Mucosa of stomach (tissue), 1 donor: ENCODE measurements around the gene GDPD5.

Experiments used
- H3K27me3 ChIP-seq: one replicate; pipeline ENCODE4 v1.7.0; 2013; ENCODE audit warnings: mild to moderate bottlenecking, low read length; ENCODE audit not compliant: control insufficient read depth, insufficient read depth
- H3K36me3 ChIP-seq: one replicate; pipeline ENCODE4 v1.7.0; 2013; ENCODE audit warnings: low read length; ENCODE audit not compliant: control insufficient read depth, insufficient read depth
- H3K4me1 ChIP-seq: one replicate; pipeline ENCODE4 v1.7.0; 2013; ENCODE audit warnings: mild to moderate bottlenecking, low read length; ENCODE audit not compliant: control insufficient read depth, insufficient read depth
- H3K4me3 ChIP-seq: one replicate; pipeline ENCODE4 v1.7.0; 2013; ENCODE audit warnings: low read length
- H3K9ac ChIP-seq: one replicate; pipeline ENCODE4 v1.7.0; 2013; ENCODE audit warnings: mild to moderate bottlenecking, low read length, moderate library complexity
- H3K9me3 ChIP-seq: one replicate; pipeline ENCODE4 v1.7.0; 2013; ENCODE audit warnings: mild to moderate bottlenecking, low read length, moderate library complexity; ENCODE audit not compliant: control insufficient read depth
- donor health status: Pancreatic carcinoma.

The GDPD5 gene

GRCh38 chr11:75514596-75514995, 11.1 kb downstream of the GDPD5 start:
- Histone ChIP-seq H3K9me3 (no peaks in the 10 kb centered on the region), H3K36me3 (no peaks in the 10 kb centered on the region), H3K4me1 (no peaks in the 10 kb centered on the region), H3K4me3 (no peak overlapping the region), H3K9ac (no peak overlapping the region), H3K27me3 (no peaks in the 10 kb centered on the region)

GRCh38 chr11:75513250-75513649, 12.5 kb downstream of the GDPD5 start:
- Histone ChIP-seq H3K36me3 (no peaks in the 10 kb centered on the region), H3K9me3 (no peaks in the 10 kb centered on the region), H3K4me1 (no peaks in the 10 kb centered on the region), H3K9ac (no peak overlapping the region), H3K4me3 (no peak overlapping the region), H3K27me3 (no peaks in the 10 kb centered on the region)

GRCh38 chr11:75510723-75511019, 15.1 kb downstream of the GDPD5 start:
- Histone ChIP-seq H3K9me3 (no peaks in the 10 kb centered on the region), H3K36me3 (no peaks in the 10 kb centered on the region), H3K27me3 (no peaks in the 10 kb centered on the region), H3K4me1 (no peaks in the 10 kb centered on the region), H3K9ac (no peak overlapping the region), H3K4me3 (no peak overlapping the region)

- H3K9ac ChIP-seq = no peak overlapping the region
- no peak overlapping the region for H3K4me3 ChIP-seq
- no peaks in the 10 kb centered on the region for H3K4me1 ChIP-seq
Measured at GRCh38 chr11:75510004-75510722, 15.6 kb downstream of the GDPD5 start.

GRCh38 chr11:75509020-75509720, 16.6 kb downstream of the GDPD5 start:
- Histone ChIP-seq H3K4me3 (no peak overlapping the region), H3K4me1 (no peaks in the 10 kb centered on the region), H3K36me3 (no peaks in the 10 kb centered on the region), H3K27me3 (no peaks in the 10 kb centered on the region), H3K9ac (no peak overlapping the region), H3K9me3 (no peaks in the 10 kb centered on the region)

More at GRCh38 chr11:75510004-75510722, 15.6 kb downstream of the GDPD5 start:
- Histone ChIP-seq H3K27me3 (no peaks in the 10 kb centered on the region), H3K9me3 (no peaks in the 10 kb centered on the region), H3K36me3 (no peaks in the 10 kb centered on the region)

GRCh38 chr11:75508051-75508561, 17.6 kb downstream of the GDPD5 start:
- no peak overlapping the region for H3K9ac ChIP-seq
- no peaks in the 10 kb centered on the region for H3K9me3 ChIP-seq
- no peaks in the 10 kb centered on the region for H3K4me1 ChIP-seq
- H3K27me3 ChIP-seq = no peaks in the 10 kb centered on the region
- no peak overlapping the region for H3K4me3 ChIP-seq
- H3K36me3 ChIP-seq = no peaks in the 10 kb centered on the region

- no peaks in the 10 kb centered on the region for H3K27me3 ChIP-seq
- no peak overlapping the region for H3K9ac ChIP-seq
- H3K4me1 ChIP-seq = no peaks in the 10 kb centered on the region
- H3K4me3 ChIP-seq = no peak overlapping the region
- H3K36me3 ChIP-seq = no peaks in the 10 kb centered on the region
- H3K9me3 ChIP-seq = no peaks in the 10 kb centered on the region
Measured at GRCh38 chr11:75507571-75507970, 18.2 kb downstream of the GDPD5 start.

GRCh38 chr11:75506827-75507226, 18.9 kb downstream of the GDPD5 start:
- H3K9ac ChIP-seq = no peak overlapping the region

GRCh38 chr11:75505916-75506692, 19.6 kb downstream of the GDPD5 start:
- Histone ChIP-seq H3K4me1 (no peaks in the 10 kb centered on the region), H3K36me3 (no peaks in the 10 kb centered on the region), H3K9ac (no peak overlapping the region), H3K4me3 (no peak overlapping the region), H3K27me3 (no peaks in the 10 kb centered on the region), H3K9me3 (no peaks in the 10 kb centered on the region)

More at GRCh38 chr11:75506827-75507226, 18.9 kb downstream of the GDPD5 start:
- Histone ChIP-seq H3K4me1 (no peaks in the 10 kb centered on the region), H3K36me3 (no peaks in the 10 kb centered on the region), H3K4me3 (no peak overlapping the region), H3K9me3 (no peaks in the 10 kb centered on the region), H3K27me3 (no peaks in the 10 kb centered on the region)

- Histone ChIP-seq H3K9me3 (no peaks in the 10 kb centered on the region), H3K9ac (no peak overlapping the region), H3K4me3 (no peak overlapping the region), H3K4me1 (peaks cover 5% of the 10 kb centered on the region), H3K36me3 (no peaks in the 10 kb centered on the region), H3K27me3 (no peaks in the 10 kb centered on the region)
Measured at GRCh38 chr11:75504501-75504900, 21.2 kb downstream of the GDPD5 start.

- H3K36me3 ChIP-seq = no peaks in the 10 kb centered on the region
- no peak overlapping the region for H3K9ac ChIP-seq
- no peaks in the 10 kb centered on the region for H3K27me3 ChIP-seq
- H3K4me3 ChIP-seq = no peak overlapping the region
- H3K9me3 ChIP-seq = no peaks in the 10 kb centered on the region
- H3K4me1 ChIP-seq = peaks cover 5% of the 10 kb centered on the region
Measured at GRCh38 chr11:75503531-75504099, 22.1 kb downstream of the GDPD5 start.

GRCh38 chr11:75502138-75502537, 23.6 kb downstream of the GDPD5 start:
- no peaks in the 10 kb centered on the region for H3K36me3 ChIP-seq
- no peak overlapping the region for H3K9ac ChIP-seq
- no peaks in the 10 kb centered on the region for H3K9me3 ChIP-seq
- no peak overlapping the region for H3K4me3 ChIP-seq
- no peaks in the 10 kb centered on the region for H3K27me3 ChIP-seq
- peaks cover 5% of the 10 kb centered on the region for H3K4me1 ChIP-seq
